GM23248 (cell line): ENCODE measurements around the gene ADAT1.

Experiments used
- EZH2 ChIP-seq: fragments of 200-600 bp; sonication (generic); IDR thresholded peaks from 2 replicates; pipeline ENCODE4 v1.6.1; 2018; ENCODE audit warnings: antibody characterized with exemption, mild to moderate bottlenecking; ENCODE audit not compliant: insufficient read depth, poor library complexity, severe bottlenecking
- EZH2phosphoT487 ChIP-seq: fragments of 200-600 bp; sonication (generic); IDR thresholded peaks from 2 replicates; pipeline ENCODE4 v1.6.1; 2018; ENCODE audit warnings: antibody characterized with exemption, moderate library complexity, mild to moderate bottlenecking, low read depth; ENCODE audit not compliant: insufficient read depth

- no peak for TF ChIP-seq EZH2phosphoT487
- TF ChIP-seq EZH2: no peak
Measured at GRCh38 chr16:75647492-75648264, 24.6 kb upstream of the ADAT1 start, which contains the start of the genes KARS1 and TERF2IP.
